H9 (cell line): ENCODE measurements around the gene FOXO6. TPM values are rescaled to one million over a fixed set of nuclear protein-coding genes. Genes with fewer than 3 reads are reported as not detected.

Source experiments
- DNase-seq: peaks from one replicate; pipeline ENCODE4 v3.0.0-alpha.2; 2017
- H2AFZ ChIP-seq: one replicate; pipeline ENCODE4 v1.6.1; 2013; ENCODE audit warnings: mild to moderate bottlenecking, low read length, control low read depth, moderate library complexity
- H2AK5ac ChIP-seq: 2 replicates; pipeline ENCODE4 v1.6.1; 2013; ENCODE audit warnings: low read length, control low read depth, mixed read lengths; ENCODE audit not compliant: insufficient read length
- H2BK120ac ChIP-seq: one replicate; pipeline ENCODE4 v1.6.1; 2013; ENCODE audit warnings: low read depth, mild to moderate bottlenecking, low read length, control low read depth, inconsistent platforms; ENCODE audit not compliant: poor library complexity, severe bottlenecking
- H2BK12ac ChIP-seq: 2 replicates; pipeline ENCODE4 v1.6.1; 2013; ENCODE audit warnings: low read length, control low read depth, mixed read lengths, low read depth; ENCODE audit not compliant: insufficient read length
- H2BK15ac ChIP-seq: 2 replicates; pipeline ENCODE4 v1.6.1; 2013; ENCODE audit warnings: low read depth, low read length, control low read depth
- H2BK20ac ChIP-seq: one replicate; pipeline ENCODE4 v1.6.1; 2013; ENCODE audit warnings: low read depth, mild to moderate bottlenecking, low read length, control low read depth, inconsistent platforms; ENCODE audit not compliant: poor library complexity, severe bottlenecking
- H2BK5ac ChIP-seq: 2 replicates; pipeline ENCODE4 v1.6.1; 2013; ENCODE audit warnings: low read length, control low read depth, mixed read lengths; ENCODE audit not compliant: insufficient read length
- H3K14ac ChIP-seq: 2 replicates; pipeline ENCODE4 v1.6.1; 2013; ENCODE audit warnings: low read length, control low read depth; ENCODE audit not compliant: insufficient read depth
- H3K18ac ChIP-seq: 2 replicates; pipeline ENCODE4 v1.6.1; 2013; ENCODE audit warnings: low read depth, mild to moderate bottlenecking, mixed read lengths, low read length, control low read depth; ENCODE audit not compliant: insufficient read length
- H3K23ac ChIP-seq: 2 replicates; pipeline ENCODE4 v1.6.1; 2013; ENCODE audit warnings: low read length, control low read depth, mixed read lengths, low read depth; ENCODE audit not compliant: insufficient read length
- H3K23me2 ChIP-seq: 2 replicates; pipeline ENCODE4 v1.6.1; 2013; ENCODE audit warnings: low read depth, mild to moderate bottlenecking, mixed read lengths, low read length, control low read depth; ENCODE audit not compliant: insufficient read length, poor library complexity, severe bottlenecking
- H3K27ac ChIP-seq: 2 replicates; pipeline ENCODE4 v1.5.1; 2013; ENCODE audit warnings: low read length, control low read depth, mixed read lengths, low read depth; ENCODE audit not compliant: insufficient read length
- H3K27me3 ChIP-seq: 2 replicates; pipeline ENCODE4 v1.6.1; 2013; ENCODE audit warnings: low read length, control low read depth, inconsistent platforms; ENCODE audit not compliant: insufficient read depth
- H3K4ac ChIP-seq: 2 replicates; pipeline ENCODE4 v1.6.1; 2013; ENCODE audit warnings: low read depth, mild to moderate bottlenecking, control low read depth, inconsistent platforms, low read length, moderate library complexity
- H3K4me1 ChIP-seq: 2 replicates; pipeline ENCODE4 v1.6.1; 2013; ENCODE audit warnings: low read length, control low read depth, inconsistent platforms; ENCODE audit not compliant: insufficient read depth
- H3K4me2 ChIP-seq: 2 replicates; pipeline ENCODE4 v1.6.1; 2013; ENCODE audit warnings: low read length, control low read depth, mixed read lengths; ENCODE audit not compliant: insufficient read length, insufficient read depth
- H3K56ac ChIP-seq: 2 replicates; pipeline ENCODE4 v1.6.1; 2013; ENCODE audit warnings: low read depth, mild to moderate bottlenecking, mixed read lengths, low read length, control low read depth; ENCODE audit not compliant: insufficient read length
- H3K79me1 ChIP-seq: 2 replicates; pipeline ENCODE4 v1.6.1; 2013; ENCODE audit warnings: low read depth, mild to moderate bottlenecking, moderate library complexity, low read length, control low read depth, inconsistent platforms; ENCODE audit not compliant: insufficient read depth, poor library complexity, severe bottlenecking
- H3K79me2 ChIP-seq: 2 replicates; pipeline ENCODE4 v1.6.1; 2013; ENCODE audit warnings: low read length, control low read depth, inconsistent platforms; ENCODE audit not compliant: insufficient read depth
- H3K9ac ChIP-seq: 2 replicates; pipeline ENCODE4 v1.6.1; 2013; ENCODE audit warnings: low read length, control low read depth, mixed read lengths; ENCODE audit not compliant: insufficient read length; ENCODE audit errors: extremely low read depth
- H3K9me3 ChIP-seq: one replicate; pipeline ENCODE4 v1.6.1; 2013; ENCODE audit warnings: low read depth, low read length, inconsistent platforms; ENCODE audit not compliant: control insufficient read depth
- H3T11ph ChIP-seq: one replicate; pipeline ENCODE4 v1.6.1; 2013; ENCODE audit warnings: mild to moderate bottlenecking, low read length, control low read depth, inconsistent platforms
- H4K20me1 ChIP-seq: one replicate; pipeline ENCODE4 v1.6.1; 2013; ENCODE audit not compliant: control insufficient read depth, insufficient read length, insufficient read depth
- H4K5ac ChIP-seq: 2 replicates; pipeline ENCODE4 v1.6.1; 2013; ENCODE audit warnings: low read depth, mild to moderate bottlenecking, mixed read lengths, low read length, control low read depth; ENCODE audit not compliant: insufficient read length
- H4K8ac ChIP-seq: replicated peaks from 2 replicates; pipeline ENCODE4 v1.6.1; 2013; ENCODE audit warnings: low read length, control low read depth, mixed read lengths, low read depth; ENCODE audit not compliant: insufficient read length
- H4K91ac ChIP-seq: 2 replicates; pipeline ENCODE4 v1.6.1; 2013; ENCODE audit warnings: low read depth, mild to moderate bottlenecking, moderate library complexity, mixed read lengths, low read length, control low read depth; ENCODE audit not compliant: insufficient read length
- H3K27ac Mint-ChIP-seq, 3 experiments: 2 replicates in 2 of 3; 3 replicates in 1 of 3; pipeline ENCODE4 v1.8.0; 2020 to 2021; ENCODE audit warnings: mixed read lengths in 3 of 3, mild to moderate bottlenecking in 1 of 3, moderate library complexity in 1 of 3
- H3K27me3 Mint-ChIP-seq: 2 replicates; pipeline ENCODE4 v1.8.0; 2021; ENCODE audit warnings: low read depth, mild to moderate bottlenecking, moderate library complexity, mixed read lengths
- H3K36me3 Mint-ChIP-seq, 3 experiments: 2 replicates in 2 of 3; 3 replicates in 1 of 3; pipeline ENCODE4 v1.8.0; 2020 to 2021; ENCODE audit warnings: low read depth in 3 of 3, mixed read lengths in 3 of 3; ENCODE audit not compliant: insufficient read depth in 1 of 3
- H3K4me1 Mint-ChIP-seq, 2 experiments: 2 replicates each; pipeline ENCODE4 v1.8.0; 2020; ENCODE audit warnings: mixed read lengths in 2 of 2
- H3K4me3 Mint-ChIP-seq, 2 experiments: 2 replicates in 1 of 2; 3 replicates in 1 of 2; pipeline ENCODE4 v1.8.0; 2020 to 2021; ENCODE audit warnings: mild to moderate bottlenecking in 2 of 2, mixed read lengths in 2 of 2, moderate library complexity in 1 of 2
- H3K9me3 Mint-ChIP-seq, 2 experiments: 2 replicates in 1 of 2; 3 replicates in 1 of 2; pipeline ENCODE4 v1.8.0; 2020; ENCODE audit warnings: mild to moderate bottlenecking in 2 of 2, mixed read lengths in 2 of 2, moderate library complexity in 1 of 2
- WGBS: extraction: QIAGEN DNeasy Blood & Tissue Kit; methylation state at CpG from one replicate; pipeline ENCODE4 v1.1.7; 2013; ENCODE audit warnings: missing lambda C conversion rate, low lambda C conversion rate, mixed read lengths; ENCODE audit not compliant: insufficient read length; ENCODE audit errors: extremely low coverage; 5-methylcytosine and 5-hydroxymethylcytosine counted together
- total RNA-seq: library from RNA; stranded (reverse); gene quantifications from 2 replicates; pipeline ENCODE4 v1.2.1, GENCODE V29; 2021
- TF ChIP-seq, protein P1 (sequence below): fragments of 200-600 bp; sonication (generic); conservative IDR thresholded peaks from 3 replicates; pipeline ENCODE4 v1.8.0; 2021; ENCODE audit warnings: antibody characterized with exemption, mild to moderate bottlenecking

The FOXO6 gene
- total RNA-seq, 1 experiment from 2014 or later, result 0.83 TPM

- H3K36me3 Mint-ChIP-seq, result no peaks in the 10 kb centered on the region
- no peak overlapping the region for H4K91ac ChIP-seq
- no peak overlapping the region for H2AK5ac ChIP-seq
- no peaks in the 10 kb centered on the region for H4K20me1 ChIP-seq
- H3K18ac ChIP-seq, result no peak overlapping the region
- H3K4me1 ChIP-seq, result no peaks in the 10 kb centered on the region; the same call in 1 of the 2 replicates
- H3K79me1 ChIP-seq, result no peaks in the 10 kb centered on the region
- H2BK5ac ChIP-seq, result no peak overlapping the region
- peaks cover 32% of the 10 kb centered on the region for H3K27me3 Mint-ChIP-seq
- TF ChIP-seq, protein P1, sequence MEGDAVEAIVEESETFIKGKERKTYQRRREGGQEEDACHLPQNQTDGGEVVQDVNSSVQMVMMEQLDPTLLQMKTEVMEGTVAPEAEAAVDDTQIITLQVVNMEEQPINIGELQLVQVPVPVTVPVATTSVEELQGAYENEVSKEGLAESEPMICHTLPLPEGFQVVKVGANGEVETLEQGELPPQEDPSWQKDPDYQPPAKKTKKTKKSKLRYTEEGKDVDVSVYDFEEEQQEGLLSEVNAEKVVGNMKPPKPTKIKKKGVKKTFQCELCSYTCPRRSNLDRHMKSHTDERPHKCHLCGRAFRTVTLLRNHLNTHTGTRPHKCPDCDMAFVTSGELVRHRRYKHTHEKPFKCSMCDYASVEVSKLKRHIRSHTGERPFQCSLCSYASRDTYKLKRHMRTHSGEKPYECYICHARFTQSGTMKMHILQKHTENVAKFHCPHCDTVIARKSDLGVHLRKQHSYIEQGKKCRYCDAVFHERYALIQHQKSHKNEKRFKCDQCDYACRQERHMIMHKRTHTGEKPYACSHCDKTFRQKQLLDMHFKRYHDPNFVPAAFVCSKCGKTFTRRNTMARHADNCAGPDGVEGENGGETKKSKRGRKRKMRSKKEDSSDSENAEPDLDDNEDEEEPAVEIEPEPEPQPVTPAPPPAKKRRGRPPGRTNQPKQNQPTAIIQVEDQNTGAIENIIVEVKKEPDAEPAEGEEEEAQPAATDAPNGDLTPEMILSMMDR, result no peak
- no peak overlapping the region for H2BK20ac ChIP-seq
- H3K4me2 ChIP-seq, result no peak overlapping the region
- H3K4ac ChIP-seq, result no peak overlapping the region
- H3K56ac ChIP-seq, result no peak overlapping the region
- no peak overlapping the region for H2AFZ ChIP-seq
- no peak overlapping the region for H2BK15ac ChIP-seq
- H3K9me3 ChIP-seq, result no peaks in the 10 kb centered on the region
- H3K9ac ChIP-seq, result no peak overlapping the region
- H3K79me2 ChIP-seq, result no peaks in the 10 kb centered on the region
- no peak overlapping the region for H3K14ac ChIP-seq
- H3K27ac Mint-ChIP-seq, result no peak overlapping the region
- no peak for DNase-seq
- H2BK120ac ChIP-seq, result no peak overlapping the region
- H3K23ac ChIP-seq, result no peak overlapping the region
- no CpG with 5 or more reads among the region's 4 CpGs for WGBS
- H3K4me1 Mint-ChIP-seq, result peaks cover 37 to 42% of the 10 kb centered on the region in 2 experiments
- H3K27me3 ChIP-seq, result no peaks in the 10 kb centered on the region
- H3T11ph ChIP-seq, result no peak overlapping the region
- H3K9me3 Mint-ChIP-seq, result no peaks in the 10 kb centered on the region; a peak in 1 of 5 replicates
- H3K27ac ChIP-seq, result no peak overlapping the region
- H2BK12ac ChIP-seq, result no peak overlapping the region
- no peak overlapping the region for H4K8ac ChIP-seq
- H4K5ac ChIP-seq, result no peak overlapping the region
- peaks cover 5% of the 10 kb centered on the region for H3K23me2 ChIP-seq
- no peak overlapping the region for H3K4me3 Mint-ChIP-seq
Measured at GRCh38 chr1:41356752-41357151, 4.5 kb upstream of the FOXO6 start.
